Ovary (tissue), 3 donors: ENCODE measurements around the gene FHAD1.

Source experiments
- POLR2A ChIP-seq: fragments of 450-650 bp; IDR thresholded peaks from one replicate; pipeline ENCODE4 v1.6.1; 2017; ENCODE audit warnings: antibody characterized with exemption, mild to moderate bottlenecking, moderate library complexity
- TF ChIP-seq, protein P1 (sequence below), 3 donors: fragments of 450-650 bp in 2 of 3; fragments of 200-600 bp in 1 of 3; IDR thresholded peaks; one replicate each; pipeline versions ENCODE4 v1.5.1 to v1.8.0; 2016 to 2022; ENCODE audit warnings: antibody characterized with exemption in 3 of 3, mild to moderate bottlenecking in 1 of 3
- donor health status: DM: no; HTN: no; CAD: no.

GRCh38 chr1:15420853-15421465, 173.9 kb downstream of the FHAD1 start:
- TF ChIP-seq, protein P1, sequence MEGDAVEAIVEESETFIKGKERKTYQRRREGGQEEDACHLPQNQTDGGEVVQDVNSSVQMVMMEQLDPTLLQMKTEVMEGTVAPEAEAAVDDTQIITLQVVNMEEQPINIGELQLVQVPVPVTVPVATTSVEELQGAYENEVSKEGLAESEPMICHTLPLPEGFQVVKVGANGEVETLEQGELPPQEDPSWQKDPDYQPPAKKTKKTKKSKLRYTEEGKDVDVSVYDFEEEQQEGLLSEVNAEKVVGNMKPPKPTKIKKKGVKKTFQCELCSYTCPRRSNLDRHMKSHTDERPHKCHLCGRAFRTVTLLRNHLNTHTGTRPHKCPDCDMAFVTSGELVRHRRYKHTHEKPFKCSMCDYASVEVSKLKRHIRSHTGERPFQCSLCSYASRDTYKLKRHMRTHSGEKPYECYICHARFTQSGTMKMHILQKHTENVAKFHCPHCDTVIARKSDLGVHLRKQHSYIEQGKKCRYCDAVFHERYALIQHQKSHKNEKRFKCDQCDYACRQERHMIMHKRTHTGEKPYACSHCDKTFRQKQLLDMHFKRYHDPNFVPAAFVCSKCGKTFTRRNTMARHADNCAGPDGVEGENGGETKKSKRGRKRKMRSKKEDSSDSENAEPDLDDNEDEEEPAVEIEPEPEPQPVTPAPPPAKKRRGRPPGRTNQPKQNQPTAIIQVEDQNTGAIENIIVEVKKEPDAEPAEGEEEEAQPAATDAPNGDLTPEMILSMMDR (IDR thresholded peaks at IDR 0.05): no peak
- TF ChIP-seq POLR2A: no peak
